Dedifferentiated amniotic fluid mesenchymal stem cell (primary cell): ENCODE measurements around the gene MTHFD2L.
"Not testable (repeated sequence)": the region's sequence is repeated elsewhere in the genome, so short reads cannot be mapped to it uniquely, and the experiment has no call there.

Experiments used
- DNase-seq: peaks from one replicate; pipeline ENCODE4 v3.0.0-alpha.2; 2016; ENCODE audit errors: extremely low spot score

MTHFD2L gene

GRCh38 chr4:74331944-74332343 lies 174.0 kb downstream of the MTHFD2L start:
- no peak for DNase-seq

GRCh38 chr4:74334636-74335035 lies 176.7 kb downstream of the MTHFD2L start:
- no peak for DNase-seq

- DNase-seq = no peak
These were observed 177.6 kb downstream of the MTHFD2L start for GRCh38 chr4:74335341-74336021.

- DNase-seq = no peak
These were observed 180.9 kb downstream of the MTHFD2L start for GRCh38 chr4:74338792-74339333.

GRCh38 chr4:74339501-74339900 lies 181.6 kb downstream of the MTHFD2L start:
- DNase-seq = no peak

GRCh38 chr4:74340421-74340820 lies 182.5 kb downstream of the MTHFD2L start:
- not testable (repeated sequence) for DNase-seq

- DNase-seq = no peak
These were observed 186.1 kb downstream of the MTHFD2L start for GRCh38 chr4:74344031-74344430.
